ENCODE data around the gene PDCL3.

The PDCL3 gene

DNA sequence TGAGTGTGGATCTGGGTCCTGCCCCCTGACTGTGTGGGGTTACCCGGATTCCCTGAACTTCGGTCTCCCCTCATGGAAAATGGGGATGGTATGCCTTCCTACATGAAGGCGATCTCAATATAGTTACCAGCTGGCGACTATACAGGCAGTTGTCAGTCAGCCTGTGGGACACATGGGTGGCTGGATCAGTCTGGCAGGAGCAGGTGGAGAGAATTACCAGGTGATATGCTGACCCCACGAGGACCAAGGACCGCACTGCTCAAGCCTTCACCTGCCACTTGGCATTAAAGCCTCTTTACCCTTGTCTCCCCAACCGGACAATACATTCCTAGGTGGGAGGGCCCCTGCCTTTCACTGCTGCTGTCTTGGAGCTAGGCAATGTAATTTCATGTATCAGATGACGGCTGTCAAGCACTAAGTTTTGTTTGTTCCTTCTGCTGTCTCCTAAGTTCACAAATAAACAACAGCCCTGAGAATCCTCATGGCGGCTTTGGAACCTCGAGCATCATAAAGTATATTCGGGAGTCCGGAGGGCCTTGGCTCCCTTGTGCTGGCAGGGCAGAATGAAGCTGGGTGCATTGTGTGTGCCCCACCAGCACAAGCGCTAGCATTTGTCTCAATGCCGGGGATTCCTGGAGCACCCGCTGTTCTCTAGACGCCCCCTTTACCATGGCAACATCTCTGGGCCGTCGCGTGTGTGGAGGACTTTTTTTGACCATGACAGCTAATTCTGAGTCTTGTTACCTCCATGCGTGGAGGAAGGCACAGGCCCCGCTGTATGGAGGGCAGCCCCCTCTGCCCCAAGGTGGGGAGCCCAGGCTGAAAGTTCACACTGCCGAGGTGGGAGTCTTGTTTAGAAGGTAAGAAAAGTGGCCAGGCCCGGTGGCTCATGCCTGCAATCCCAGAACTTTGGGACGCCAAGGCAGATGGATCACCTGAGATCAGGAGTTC is 48.6 kb downstream of the PDCL3 start:
- no peak for DNase-seq (ENCODE audit: low read depth in 3 of 3)

DNA sequence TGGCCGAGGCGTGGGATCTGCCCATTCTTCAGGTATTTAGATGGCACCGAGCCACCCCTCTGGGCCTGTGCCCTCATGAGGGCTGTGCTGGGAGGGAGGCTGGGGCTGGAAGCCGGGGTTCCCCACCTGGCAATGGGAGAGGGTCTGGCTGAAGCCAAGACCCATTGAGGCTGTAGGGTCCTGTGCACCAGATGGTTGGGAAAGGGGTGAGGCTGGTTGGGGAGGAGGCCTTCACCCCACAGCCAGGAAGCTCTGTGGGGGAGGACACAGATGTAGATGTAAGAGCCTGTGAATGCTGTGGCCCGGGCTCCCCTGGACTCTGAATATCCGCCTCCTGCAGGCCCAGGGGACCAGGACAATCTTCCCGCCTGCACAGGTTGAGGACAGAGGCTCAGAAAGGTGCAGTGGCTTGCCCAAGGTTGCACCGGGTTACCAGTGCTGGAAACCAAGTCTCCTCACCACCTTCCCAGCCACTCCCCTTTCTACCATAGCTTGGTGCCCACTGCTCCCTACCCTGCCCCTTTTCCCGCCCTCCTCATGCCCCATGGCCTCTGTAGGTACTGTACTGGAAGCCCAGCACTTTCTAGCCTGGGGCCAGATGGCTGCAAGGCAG is 49.7 kb downstream of the PDCL3 start:
- DNase-seq (ENCODE audit: low read depth in 3 of 3), result no peak

DNA sequence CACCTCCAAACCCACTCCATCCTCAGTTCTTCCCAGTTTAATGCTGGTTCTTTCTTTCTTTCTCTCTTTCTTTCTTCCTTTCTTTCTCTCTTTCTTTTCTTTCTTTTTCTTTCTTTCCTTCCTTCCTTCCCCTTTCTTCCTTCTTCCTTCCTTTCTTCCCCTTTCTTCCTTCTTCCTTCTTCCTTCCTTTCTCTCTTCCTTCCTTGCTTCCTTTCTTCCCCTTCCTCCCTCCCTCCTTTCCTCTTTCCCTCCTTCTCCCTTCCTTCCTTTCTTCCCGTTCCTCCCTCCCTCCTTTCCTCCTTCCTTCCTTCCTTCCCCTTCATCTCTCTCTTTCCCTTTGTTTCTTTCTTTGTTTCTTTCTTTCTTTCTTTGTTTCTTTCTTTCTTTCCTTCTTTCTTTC is 50.9 kb downstream of the PDCL3 start:
- DNase-seq (ENCODE audit: low read depth in 3 of 3), result no peak

DNA sequence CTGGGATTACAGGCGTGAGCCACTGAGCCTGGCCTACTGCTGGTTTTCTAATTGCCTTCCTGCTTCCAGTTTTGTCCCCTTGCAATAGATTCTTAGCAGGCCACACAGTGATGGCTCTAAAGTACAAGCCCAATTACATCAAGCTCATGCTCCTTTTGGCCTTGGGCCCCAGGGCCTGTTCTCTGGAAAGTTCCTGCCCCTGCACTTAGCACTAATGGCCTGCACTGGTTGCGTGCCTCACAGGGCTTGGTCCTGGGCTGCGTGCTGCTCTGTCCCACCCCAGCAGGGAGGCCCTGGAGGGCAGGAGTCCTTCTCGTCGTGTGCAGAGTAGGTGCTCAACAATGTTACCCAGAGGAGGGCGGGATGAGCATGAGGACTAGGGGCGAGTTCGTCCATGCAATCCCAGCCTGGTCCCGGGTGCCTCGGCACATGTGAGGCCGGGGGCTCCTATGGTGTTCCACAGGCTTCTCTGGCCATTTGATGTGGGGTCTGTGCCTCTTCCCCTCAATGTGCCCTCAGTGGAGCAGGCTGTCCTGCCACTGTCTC is 51.7 kb downstream of the PDCL3 start:
- DNase-seq (ENCODE audit: low read depth in 3 of 3), result no peak

DNA sequence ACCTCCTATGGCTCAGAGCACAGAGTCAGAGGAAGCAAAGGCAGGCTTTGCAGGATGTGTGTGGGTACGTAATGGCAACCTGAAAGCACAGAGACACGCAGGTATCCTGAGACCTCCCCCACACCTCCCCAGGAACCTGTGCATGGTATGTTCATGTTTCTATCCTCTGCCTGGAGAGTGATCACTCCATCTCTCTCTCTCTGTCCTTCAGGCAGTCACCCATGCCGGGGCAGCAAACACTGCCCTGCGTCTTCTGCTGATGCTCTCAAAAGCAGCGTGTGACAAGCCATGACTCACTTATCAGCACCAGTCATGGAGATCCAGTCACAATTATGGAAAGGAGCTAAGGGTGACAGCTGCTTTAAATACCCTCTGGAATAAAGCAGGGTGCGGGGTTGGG is 52.7 kb downstream of the PDCL3 start:
- no peak for DNase-seq (ENCODE audit: low read depth in 3 of 3)

DNA sequence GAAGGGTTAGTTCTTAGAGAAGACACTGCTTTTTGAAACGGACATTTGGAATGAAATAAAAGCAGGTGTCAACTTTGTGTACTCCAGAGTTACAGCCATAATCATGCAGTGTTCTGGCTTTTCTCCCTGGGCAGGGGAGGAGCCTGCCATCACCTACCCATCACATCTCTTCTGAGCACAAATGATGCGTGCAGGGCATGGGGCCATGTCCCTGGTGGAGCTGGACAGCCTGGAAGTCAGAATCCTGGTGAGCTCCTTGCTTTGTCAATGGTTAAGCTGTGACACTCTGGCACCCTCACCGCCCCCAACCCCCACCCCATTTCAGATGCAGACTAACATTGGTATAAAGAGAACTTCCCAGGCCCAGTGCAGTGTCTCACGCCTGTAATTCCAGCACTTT is 53.1 kb downstream of the PDCL3 start:
- no peak for DNase-seq (ENCODE audit: low read depth in 3 of 3)

DNA sequence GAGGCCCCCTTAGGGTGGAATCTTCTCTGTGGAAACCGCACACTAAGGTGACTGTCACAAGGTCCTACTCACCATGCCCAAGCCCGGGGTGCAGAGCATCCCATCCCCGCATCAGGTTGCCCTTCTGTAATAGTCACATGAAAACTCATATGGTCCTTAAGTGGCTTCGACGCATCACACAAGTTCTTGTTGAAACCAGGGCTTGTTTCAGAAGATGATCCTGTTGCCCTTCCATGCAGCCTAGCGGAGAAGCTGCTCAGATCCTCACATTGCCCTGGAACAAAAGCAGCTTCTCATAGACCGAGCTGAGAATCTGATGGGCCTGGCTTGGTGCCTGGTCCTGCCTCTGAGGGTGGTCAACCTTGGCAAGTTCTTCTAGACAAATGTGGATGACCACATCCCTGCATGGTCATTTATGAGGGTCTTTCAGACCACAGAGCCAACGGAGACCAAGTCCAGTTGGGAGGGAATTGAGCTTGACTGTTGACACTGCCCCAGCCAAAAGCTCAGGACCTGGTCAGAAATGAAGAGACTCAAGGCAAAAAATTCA is 54.1 kb downstream of the PDCL3 start:
- no peak for DNase-seq (ENCODE audit: low read depth in 3 of 3)

DNA sequence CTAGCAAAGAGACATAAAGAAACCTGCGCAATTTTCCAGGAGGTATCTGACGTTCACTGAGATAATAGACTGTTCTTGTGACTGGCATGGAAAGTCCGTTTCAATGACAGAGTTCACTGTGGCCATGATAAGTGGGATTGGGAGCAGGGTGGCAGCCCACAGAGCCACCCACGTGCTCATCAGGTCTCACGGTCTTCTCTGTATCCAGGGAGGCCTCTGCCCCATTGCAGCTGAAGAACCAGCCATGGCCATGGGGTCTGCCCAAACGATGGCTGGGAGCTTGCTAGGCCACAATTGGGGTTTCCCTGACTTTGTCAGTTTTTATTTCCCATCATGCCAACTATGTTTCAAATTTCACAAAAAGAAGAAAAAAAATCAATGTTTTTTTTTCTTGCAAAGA is 57.2 kb downstream of the PDCL3 start:
- DNase-seq (ENCODE audit: low read depth in 3 of 3), result no peak

DNA sequence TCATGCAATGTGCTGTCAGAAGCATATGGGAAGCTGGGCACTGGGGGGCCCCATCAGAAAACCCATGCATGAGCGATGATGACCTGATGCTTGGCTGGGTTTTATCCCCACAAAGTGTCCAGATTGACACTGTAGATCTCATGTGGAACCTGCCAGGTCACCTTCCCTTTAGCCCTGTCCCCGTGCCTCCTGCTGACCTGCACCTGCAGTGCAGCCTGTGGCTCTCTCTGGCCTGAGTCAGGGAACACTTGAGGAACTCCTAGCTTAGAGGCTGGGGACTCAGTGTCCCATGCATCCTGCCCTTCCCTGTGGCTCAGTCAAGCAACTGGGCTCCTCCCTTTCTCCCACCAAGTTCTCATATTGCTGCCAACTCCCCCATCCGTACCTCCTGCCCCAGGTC is 57.7 kb downstream of the PDCL3 start:
- no peak for DNase-seq (ENCODE audit: low read depth in 3 of 3)

DNA sequence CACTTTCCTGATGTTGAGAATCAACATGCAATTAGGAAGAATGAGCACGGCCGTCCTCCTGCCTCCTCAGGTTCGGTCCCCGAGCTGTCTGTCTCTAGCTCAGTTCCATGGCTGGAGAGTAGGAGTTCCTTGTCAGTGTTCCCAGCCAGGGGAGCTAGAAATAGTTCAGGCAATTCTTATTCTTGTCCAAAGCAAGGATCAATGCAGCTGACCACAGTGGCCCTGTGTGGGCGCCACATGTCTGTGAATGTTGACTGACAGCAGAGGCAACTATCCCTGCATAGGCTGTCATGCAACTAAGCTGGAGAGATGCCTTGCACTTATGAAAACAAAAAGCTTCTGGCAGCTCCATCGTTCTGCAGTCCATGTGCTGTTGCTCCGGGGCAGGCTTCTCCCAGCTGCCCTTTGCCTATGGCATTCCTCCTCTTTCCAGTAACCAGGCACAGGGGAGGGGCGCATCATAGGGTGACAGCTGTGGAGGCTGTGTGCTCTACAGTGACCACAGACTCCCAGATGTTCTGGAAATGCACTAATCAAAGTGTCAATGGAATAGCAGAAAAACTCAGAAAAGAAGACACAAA is 58.7 kb downstream of the PDCL3 start:
- no peak for DNase-seq (ENCODE audit: low read depth in 3 of 3)

DNA sequence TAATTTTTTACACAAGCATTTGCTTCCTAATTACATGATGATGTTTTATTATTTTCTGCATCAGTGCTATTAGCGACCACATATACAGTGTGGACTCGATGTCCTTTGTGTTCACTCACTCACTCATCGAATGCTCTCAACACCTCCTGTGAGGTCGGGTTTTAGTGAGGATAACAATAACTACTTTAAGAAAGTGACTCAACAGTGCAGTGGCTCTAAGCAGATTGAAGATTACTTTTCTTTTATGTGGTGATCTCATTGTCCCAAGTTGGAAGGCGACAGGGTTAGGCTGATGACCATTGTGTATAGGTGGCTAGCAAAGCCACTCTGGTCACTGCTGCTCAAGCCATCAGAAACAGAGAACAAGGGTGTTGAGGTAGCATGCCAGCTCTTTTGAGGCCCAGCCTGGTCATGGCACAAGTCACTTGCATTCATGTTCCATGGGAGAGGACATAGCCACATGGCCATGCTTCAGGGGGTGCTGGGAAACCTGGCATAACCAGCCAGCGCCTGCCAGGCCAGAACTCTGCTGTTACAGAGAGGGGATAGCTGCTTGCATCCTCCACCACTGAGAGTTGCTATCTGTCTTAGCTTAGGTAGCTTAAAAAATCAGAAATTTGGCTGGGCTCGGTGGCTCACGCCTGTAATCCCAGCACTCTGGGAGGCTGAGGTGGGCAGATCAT is 60.4 kb downstream of the PDCL3 start:
- no peak for DNase-seq (ENCODE audit: low read depth in 3 of 3)

DNA sequence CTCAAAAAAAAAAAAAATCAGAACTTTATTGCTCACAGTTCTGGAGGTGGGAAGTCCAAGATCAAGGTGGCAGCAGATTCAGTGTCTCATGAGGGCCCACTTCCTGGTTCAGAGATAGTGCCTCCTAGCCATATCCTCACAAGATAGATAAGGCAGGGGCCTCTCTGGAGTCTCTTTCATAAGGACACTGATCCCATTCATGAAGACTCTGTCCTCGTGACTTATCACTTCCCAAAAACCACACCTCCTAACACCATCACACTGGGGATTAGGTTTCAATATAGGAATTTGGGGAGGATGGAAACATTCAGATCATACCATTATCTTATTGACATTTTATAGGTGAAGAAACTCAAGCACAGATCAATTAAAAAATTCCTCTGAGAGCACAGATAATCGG is 61.1 kb downstream of the PDCL3 start:
- no peak for DNase-seq (ENCODE audit: low read depth in 3 of 3)

DNA sequence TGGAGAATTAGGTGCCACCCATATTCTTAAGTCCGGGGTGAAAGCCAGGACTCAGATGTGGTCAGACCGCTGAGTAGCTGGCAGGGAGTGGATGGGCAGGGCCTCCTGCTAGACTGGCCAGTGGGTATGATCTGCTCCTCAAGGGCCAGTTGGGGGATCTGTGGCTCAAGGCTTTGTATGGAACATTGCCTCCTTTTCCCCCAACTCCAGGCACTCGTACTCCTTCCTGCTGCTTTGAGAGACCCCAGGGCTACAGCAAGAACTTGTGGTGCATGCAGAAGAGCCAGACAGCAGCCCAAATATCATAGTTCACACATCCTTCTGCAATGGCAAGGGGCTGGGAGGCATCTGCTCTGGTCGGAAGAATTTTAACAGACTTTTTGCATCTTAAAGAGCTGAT is 61.7 kb downstream of the PDCL3 start:
- DNase-seq (ENCODE audit: low read depth in 3 of 3), result no peak

DNA sequence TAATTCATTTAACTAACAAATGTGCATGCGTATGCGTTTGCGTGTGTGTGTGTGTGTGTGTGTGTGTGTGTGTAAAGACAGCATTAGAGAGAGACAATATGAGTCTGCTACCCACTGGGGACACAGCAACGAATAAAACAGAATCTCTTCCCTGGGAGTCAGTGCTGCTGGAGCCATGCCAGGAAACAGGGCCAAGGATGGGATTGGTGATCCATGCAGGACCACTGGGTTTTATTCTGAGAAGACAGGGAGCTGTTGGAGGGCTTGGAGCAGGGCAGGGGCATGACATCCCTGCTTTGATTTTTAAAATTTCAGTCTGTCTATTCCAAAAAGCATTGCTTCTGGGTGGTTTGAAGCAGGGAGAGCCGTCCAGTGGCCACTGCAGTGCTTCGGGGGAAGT is 62.9 kb downstream of the PDCL3 start:
- DNase-seq (ENCODE audit: low read depth in 3 of 3), result no peak

Data from stimulated activated CD4-positive, alpha-beta T cell treated with anti-CD3 and anti-CD28 coated beads, TNF-alpha, amount 100 ng/mL, for 4 hours (primary cell).